ENCODE data around the gene MAST3. TPM values are rescaled to one million over a fixed set of nuclear protein-coding genes. Genes with fewer than 3 reads are reported as not detected.

The MAST3 gene
- total and polyA plus RNA-seq, 2 of the 13 experiments (the other 11 are each of a cell fraction or from before 2014, with no cell fraction given), result 4.1 to 4.6 TPM

DNA sequence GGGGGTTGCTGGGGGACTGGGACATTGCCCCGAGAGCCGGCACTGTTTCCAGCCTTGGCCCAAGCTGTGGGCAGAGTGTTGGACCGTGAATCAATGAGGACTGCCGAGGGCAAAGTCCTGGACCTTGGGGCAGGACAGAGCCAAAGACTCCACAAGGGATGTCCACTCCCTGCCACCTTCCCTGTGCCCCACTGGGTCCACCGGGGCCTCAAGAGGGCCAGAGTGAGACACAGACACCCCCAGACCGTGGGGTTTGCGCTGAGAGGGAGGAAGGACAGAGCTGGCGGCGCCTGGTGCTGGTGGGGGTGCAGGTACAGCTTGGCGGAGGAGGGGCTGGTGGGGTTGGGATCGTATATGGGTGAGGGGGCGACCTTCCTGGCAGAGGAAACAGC, 11.8 kb downstream of the MAST3 start (continued):
- TF ChIP-seq, protein P1, sequence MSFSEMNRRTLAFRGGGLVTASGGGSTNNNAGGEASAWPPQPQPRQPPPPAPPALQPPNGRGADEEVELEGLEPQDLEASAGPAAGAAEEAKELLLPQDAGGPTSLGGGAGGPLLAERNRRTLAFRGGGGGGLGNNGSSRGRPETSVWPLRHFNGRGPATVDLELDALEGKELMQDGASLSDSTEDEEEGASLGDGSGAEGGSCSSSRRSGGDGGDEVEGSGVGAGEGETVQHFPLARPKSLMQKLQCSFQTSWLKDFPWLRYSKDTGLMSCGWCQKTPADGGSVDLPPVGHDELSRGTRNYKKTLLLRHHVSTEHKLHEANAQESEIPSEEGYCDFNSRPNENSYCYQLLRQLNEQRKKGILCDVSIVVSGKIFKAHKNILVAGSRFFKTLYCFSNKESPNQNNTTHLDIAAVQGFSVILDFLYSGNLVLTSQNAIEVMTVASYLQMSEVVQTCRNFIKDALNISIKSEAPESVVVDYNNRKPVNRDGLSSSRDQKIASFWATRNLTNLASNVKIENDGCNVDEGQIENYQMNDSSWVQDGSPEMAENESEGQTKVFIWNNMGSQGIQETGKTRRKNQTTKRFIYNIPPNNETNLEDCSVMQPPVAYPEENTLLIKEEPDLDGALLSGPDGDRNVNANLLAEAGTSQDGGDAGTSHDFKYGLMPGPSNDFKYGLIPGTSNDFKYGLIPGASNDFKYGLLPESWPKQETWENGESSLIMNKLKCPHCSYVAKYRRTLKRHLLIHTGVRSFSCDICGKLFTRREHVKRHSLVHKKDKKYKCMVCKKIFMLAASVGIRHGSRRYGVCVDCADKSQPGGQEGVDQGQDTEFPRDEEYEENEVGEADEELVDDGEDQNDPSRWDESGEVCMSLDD (CRISPR knock-in tag; IDR thresholded peaks at IDR 0.05; ENCODE audit: borderline replicate concordance), result peak; percentile 62; the same call in 1 of the 2 replicates
- TF ChIP-seq ZFP1 (CRISPR knock-in tag; IDR thresholded peaks at IDR 0.05) (no peak), ZNF737 (CRISPR knock-in tag; IDR thresholded peaks at IDR 0.05; ENCODE audit: borderline replicate concordance) (no peak), ZFP36 (IDR thresholded peaks at IDR 0.05; ENCODE audit: borderline replicate concordance, low read depth, low read length, partially characterized antibody) (no peak), NR2F6 (IDR thresholded peaks at IDR 0.05) (no peak; the same call in 1 of the 2 replicates), NR2F6 (CRISPR knock-in tag; IDR thresholded peaks at IDR 0.05) (peak; percentile 42), KDM2A (CRISPR knock-in tag; IDR thresholded peaks at IDR 0.05; ENCODE audit: borderline replicate concordance, low read depth) (0 out of 2 replicates have a peak, but pooled peaks have one; percentile 14), ZKSCAN1 (IDR thresholded peaks at IDR 0.05; ENCODE audit: low read length) (no peak), MYC (CRISPR knock-in tag; IDR thresholded peaks at IDR 0.05; ENCODE audit: borderline replicate concordance) (0 out of 2 replicates have a peak, but pooled peaks have one; percentile 29), ZNF547 (CRISPR knock-in tag; IDR thresholded peaks at IDR 0.05) (peak; percentile 16; the same call in 1 of the 2 replicates), HOXD1 (CRISPR knock-in tag; IDR thresholded peaks at IDR 0.05) (no peak), ZNF775 (CRISPR knock-in tag; IDR thresholded peaks at IDR 0.05; ENCODE audit: borderline replicate concordance) (no peak), ZNF614 (CRISPR knock-in tag; IDR thresholded peaks at IDR 0.05; ENCODE audit: borderline replicate concordance) (0 out of 2 replicates have a peak, but pooled peaks have one; percentile 16), AHR (CRISPR knock-in tag; IDR thresholded peaks at IDR 0.05) (no peak), ZNF564 (CRISPR knock-in tag; IDR thresholded peaks at IDR 0.05) (no peak), THYN1 (CRISPR knock-in tag; IDR thresholded peaks at IDR 0.05; ENCODE audit: borderline replicate concordance, low read depth) (no peak), SSRP1 (CRISPR knock-in tag; IDR thresholded peaks at IDR 0.05) (no peak; the same call in 1 of the 2 replicates), FOXK2 (IDR thresholded peaks at IDR 0.05) (no peak), NFATC3 (CRISPR knock-in tag; IDR thresholded peaks at IDR 0.05) (no peak), POLR2AphosphoS5 (IDR thresholded peaks at IDR 0.05; ENCODE audit: low read depth, low read length) (peak; percentile 31; the same call in 1 of the 2 replicates), TBP (CRISPR knock-in tag; IDR thresholded peaks at IDR 0.05) (no peak), TBX3 (IDR thresholded peaks at IDR 0.05; ENCODE audit: borderline replicate concordance) (0 out of 2 replicates have a peak, but pooled peaks have one; percentile 53)
- TF ChIP-seq, protein P2, sequence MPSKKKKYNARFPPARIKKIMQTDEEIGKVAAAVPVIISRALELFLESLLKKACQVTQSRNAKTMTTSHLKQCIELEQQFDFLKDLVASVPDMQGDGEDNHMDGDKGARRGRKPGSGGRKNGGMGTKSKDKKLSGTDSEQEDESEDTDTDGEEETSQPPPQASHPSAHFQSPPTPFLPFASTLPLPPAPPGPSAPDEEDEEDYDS (CRISPR knock-in tag; IDR thresholded peaks at IDR 0.05), result no peak
- TF ChIP-seq, protein P3, sequence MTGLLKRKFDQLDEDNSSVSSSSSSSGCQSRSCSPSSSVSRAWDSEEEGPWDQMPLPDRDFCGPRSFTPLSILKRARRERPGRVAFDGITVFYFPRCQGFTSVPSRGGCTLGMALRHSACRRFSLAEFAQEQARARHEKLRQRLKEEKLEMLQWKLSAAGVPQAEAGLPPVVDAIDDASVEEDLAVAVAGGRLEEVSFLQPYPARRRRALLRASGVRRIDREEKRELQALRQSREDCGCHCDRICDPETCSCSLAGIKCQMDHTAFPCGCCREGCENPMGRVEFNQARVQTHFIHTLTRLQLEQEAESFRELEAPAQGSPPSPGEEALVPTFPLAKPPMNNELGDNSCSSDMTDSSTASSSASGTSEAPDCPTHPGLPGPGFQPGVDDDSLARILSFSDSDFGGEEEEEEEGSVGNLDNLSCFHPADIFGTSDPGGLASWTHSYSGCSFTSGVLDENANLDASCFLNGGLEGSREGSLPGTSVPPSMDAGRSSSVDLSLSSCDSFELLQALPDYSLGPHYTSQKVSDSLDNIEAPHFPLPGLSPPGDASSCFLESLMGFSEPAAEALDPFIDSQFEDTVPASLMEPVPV (CRISPR knock-in tag; IDR thresholded peaks at IDR 0.05), result no peak
- TF ChIP-seq, protein P4, sequence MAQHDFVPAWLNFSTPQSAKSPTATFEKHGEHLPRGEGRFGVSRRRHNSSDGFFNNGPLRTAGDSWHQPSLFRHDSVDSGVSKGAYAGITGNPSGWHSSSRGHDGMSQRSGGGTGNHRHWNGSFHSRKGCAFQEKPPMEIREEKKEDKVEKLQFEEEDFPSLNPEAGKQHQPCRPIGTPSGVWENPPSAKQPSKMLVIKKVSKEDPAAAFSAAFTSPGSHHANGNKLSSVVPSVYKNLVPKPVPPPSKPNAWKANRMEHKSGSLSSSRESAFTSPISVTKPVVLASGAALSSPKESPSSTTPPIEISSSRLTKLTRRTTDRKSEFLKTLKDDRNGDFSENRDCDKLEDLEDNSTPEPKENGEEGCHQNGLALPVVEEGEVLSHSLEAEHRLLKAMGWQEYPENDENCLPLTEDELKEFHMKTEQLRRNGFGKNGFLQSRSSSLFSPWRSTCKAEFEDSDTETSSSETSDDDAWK (CRISPR knock-in tag; IDR thresholded peaks at IDR 0.05), result no peak
- TF ChIP-seq, protein P5, sequence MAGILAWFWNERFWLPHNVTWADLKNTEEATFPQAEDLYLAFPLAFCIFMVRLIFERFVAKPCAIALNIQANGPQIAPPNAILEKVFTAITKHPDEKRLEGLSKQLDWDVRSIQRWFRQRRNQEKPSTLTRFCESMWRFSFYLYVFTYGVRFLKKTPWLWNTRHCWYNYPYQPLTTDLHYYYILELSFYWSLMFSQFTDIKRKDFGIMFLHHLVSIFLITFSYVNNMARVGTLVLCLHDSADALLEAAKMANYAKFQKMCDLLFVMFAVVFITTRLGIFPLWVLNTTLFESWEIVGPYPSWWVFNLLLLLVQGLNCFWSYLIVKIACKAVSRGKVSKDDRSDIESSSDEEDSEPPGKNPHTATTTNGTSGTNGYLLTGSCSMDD (CRISPR knock-in tag; IDR thresholded peaks at IDR 0.05), result no peak

Measured in HepG2 (cell line).